Neuronal stem cell (in vitro differentiated cells): ENCODE results near the gene TMEM9.
"Not testable (repeated sequence)": the region's sequence is repeated elsewhere in the genome, so short reads cannot be mapped to it uniquely, and the experiment has no call there.

Source experiments
- DNase-seq: peaks from one replicate; pipeline ENCODE4 v3.0.0-alpha.2; 2013; ENCODE audit warnings: low spot score
- H2AFZ ChIP-seq: one replicate; pipeline ENCODE4 v1.6.1; 2013; ENCODE audit warnings: mild to moderate bottlenecking, low read length, inconsistent platforms
- H2AK5ac ChIP-seq: 2 replicates; pipeline ENCODE4 v1.6.1; 2013; ENCODE audit warnings: low read depth, mild to moderate bottlenecking, inconsistent platforms, low read length, moderate library complexity, mixed read lengths
- H2BK120ac ChIP-seq: 2 replicates; pipeline ENCODE4 v1.6.1; 2013; ENCODE audit warnings: low read depth, mild to moderate bottlenecking, inconsistent platforms, low read length, moderate library complexity, mixed read lengths
- H2BK12ac ChIP-seq: one replicate; pipeline ENCODE4 v1.6.1; 2013; ENCODE audit warnings: low read length, inconsistent platforms
- H2BK15ac ChIP-seq: 2 replicates; pipeline ENCODE4 v1.6.1; 2013; ENCODE audit warnings: mild to moderate bottlenecking, low read length, inconsistent platforms, mixed read lengths
- H2BK5ac ChIP-seq: one replicate; pipeline ENCODE4 v1.6.1; 2013; ENCODE audit warnings: inconsistent platforms, mild to moderate bottlenecking, low read length, moderate library complexity
- H3K14ac ChIP-seq: one replicate; pipeline ENCODE4 v1.6.1; 2013; ENCODE audit warnings: low read length, inconsistent platforms
- H3K18ac ChIP-seq: 2 replicates; pipeline ENCODE4 v1.6.1; 2013; ENCODE audit warnings: low read length, inconsistent platforms
- H3K23ac ChIP-seq: 2 replicates; pipeline ENCODE4 v1.6.1; 2013; ENCODE audit warnings: low read depth, mild to moderate bottlenecking, mixed read lengths, low read length, inconsistent platforms; ENCODE audit not compliant: poor library complexity
- H3K27ac ChIP-seq: replicated peaks from 3 replicates; pipeline ENCODE4 v1.5.1; 2013; ENCODE audit warnings: low read length, inconsistent platforms
- H3K27me3 ChIP-seq, 3 experiments: 2 replicates each; pipeline ENCODE4 v1.6.1; 2013; ENCODE audit warnings: low read length in 3 of 3, mild to moderate bottlenecking in 2 of 3, inconsistent platforms in 1 of 3, low read depth in 1 of 3, mixed read lengths in 1 of 3, moderate library complexity in 1 of 3; ENCODE audit not compliant: control insufficient read depth in 3 of 3, insufficient read depth in 3 of 3
- H3K36me3 ChIP-seq, 2 donors: replicated peaks in 1 of 2; 2 replicates each; pipeline ENCODE4 v1.6.1; 2013; ENCODE audit warnings: low read length in 2 of 2; ENCODE audit not compliant: control insufficient read depth in 2 of 2, insufficient read depth in 2 of 2
- H3K4ac ChIP-seq: 2 replicates; pipeline ENCODE4 v1.6.1; 2013; ENCODE audit warnings: inconsistent platforms, mild to moderate bottlenecking, low read length, moderate library complexity
- H3K4me1 ChIP-seq, 2 donors: 1 replicate in 1 of 2; 2 replicates in 1 of 2; pipeline ENCODE4 v1.6.1; 2013; ENCODE audit warnings: low read length in 2 of 2, low read depth in 1 of 2; ENCODE audit not compliant: control insufficient read depth in 2 of 2, insufficient read depth in 1 of 2
- H3K4me2 ChIP-seq: one replicate; pipeline ENCODE4 v1.6.1; 2013; ENCODE audit warnings: mild to moderate bottlenecking, low read length, inconsistent platforms; ENCODE audit not compliant: insufficient read depth, poor library complexity, severe bottlenecking
- H3K4me3 ChIP-seq, 2 donors: 2 replicates each; pipeline ENCODE4 v1.5.1; 2013; ENCODE audit warnings: low read length in 2 of 2, mild to moderate bottlenecking in 2 of 2, inconsistent platforms in 1 of 2, moderate library complexity in 1 of 2
- H3K79me1 ChIP-seq: one replicate; pipeline ENCODE4 v1.6.1; 2013; ENCODE audit warnings: low read depth, mild to moderate bottlenecking, inconsistent platforms, low read length, moderate library complexity
- H3K9ac ChIP-seq: one replicate; pipeline ENCODE4 v1.6.1; 2013; ENCODE audit warnings: mild to moderate bottlenecking, low read depth, low read length, inconsistent platforms; ENCODE audit not compliant: poor library complexity
- H3K9me3 ChIP-seq, 2 donors: replicated peaks in 1 of 2; 2 replicates each; pipeline versions ENCODE3 to v1.6.1; 2013; ENCODE audit warnings: low read length in 2 of 2, mild to moderate bottlenecking in 2 of 2, inconsistent platforms in 1 of 2, low read depth in 1 of 2, mixed read lengths in 1 of 2, moderate library complexity in 1 of 2; ENCODE audit not compliant: control insufficient read depth in 2 of 2, insufficient read depth in 1 of 2
- H4K8ac ChIP-seq: one replicate; pipeline ENCODE4 v1.6.1; 2013; ENCODE audit warnings: low read depth, mild to moderate bottlenecking, inconsistent platforms, low read length, moderate library complexity
- H4K91ac ChIP-seq: one replicate; pipeline ENCODE4 v1.6.1; 2013; ENCODE audit warnings: low read length, low read depth, mild to moderate bottlenecking, inconsistent platforms; ENCODE audit not compliant: poor library complexity
- WGBS, 2 donors: extraction: QIAGEN DNeasy Blood & Tissue Kit; methylation state at CpG; one replicate each; pipeline ENCODE4 v1.1.7; 2013; ENCODE audit warnings: missing lambda C conversion rate in 2 of 2, mixed read lengths in 1 of 2; ENCODE audit not compliant: insufficient read length in 2 of 2, insufficient replicate concordance in 1 of 2; ENCODE audit errors: extremely low coverage in 2 of 2; 5-methylcytosine and 5-hydroxymethylcytosine counted together

TMEM9 gene

GRCh38 chr1:201167041-201167991 lies 13.0 kb upstream of the TMEM9 start:
- no peak overlapping the region for H2BK5ac ChIP-seq
- H3K4ac ChIP-seq, result no peak overlapping the region
- H4K8ac ChIP-seq, result no peak overlapping the region
- H3K79me1 ChIP-seq, result no peaks in the 10 kb centered on the region
- H2BK120ac ChIP-seq, result no peak overlapping the region
- H4K91ac ChIP-seq, result no peak overlapping the region
- H3K9ac ChIP-seq, result no peak overlapping the region
- no peak overlapping the region for H3K18ac ChIP-seq
- H3K27ac ChIP-seq, result no peak overlapping the region
- H2AFZ ChIP-seq, result no peak overlapping the region
- H2BK15ac ChIP-seq, result no peak overlapping the region
- no peak overlapping the region for H3K4me2 ChIP-seq
- no peaks in the 10 kb centered on the region for H3K36me3 ChIP-seq
- H3K4me1 ChIP-seq, result peaks cover 2 to 9% of the 10 kb centered on the region in 2 donors
- no peak for DNase-seq
- H3K27me3 ChIP-seq, result peaks cover 0 to 26% (median 2%) of the 10 kb centered on the region in 3 experiments
- WGBS, 2 donors, result no CpG with 5 or more reads among the region's 13 CpGs
- H2AK5ac ChIP-seq, result no peak overlapping the region
- no peaks in the 10 kb centered on the region for H3K9me3 ChIP-seq
- no peak overlapping the region for H3K14ac ChIP-seq
- no peak overlapping the region for H3K23ac ChIP-seq
- no peak overlapping the region for H2BK12ac ChIP-seq
- H3K4me3 ChIP-seq, result no peak overlapping the region

DNA sequence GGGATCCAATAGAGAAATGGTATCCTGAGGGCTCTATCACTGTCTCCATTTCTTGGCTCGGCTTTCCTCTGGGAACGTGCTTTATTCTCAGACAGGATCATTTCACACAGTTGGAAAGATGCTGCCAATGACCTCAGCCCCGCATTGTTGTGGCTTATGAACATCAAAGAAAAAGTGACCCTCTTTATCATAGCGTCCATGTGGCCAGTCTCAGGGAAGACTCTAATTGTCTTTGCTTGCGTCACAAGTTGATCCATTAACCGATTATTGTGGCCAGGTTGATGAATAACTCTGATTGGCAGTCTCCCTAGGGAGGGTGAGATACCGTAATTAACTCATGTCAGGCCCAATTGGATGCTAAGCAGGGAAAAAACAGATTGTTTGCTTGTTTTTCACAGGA lies 10.4 kb upstream of the TMEM9 start:
- no peaks in the 10 kb centered on the region for H3K79me1 ChIP-seq
- H3K4me1 ChIP-seq, result no peaks in the 10 kb centered on the region
- H2BK12ac ChIP-seq, result no peak overlapping the region
- H2AK5ac ChIP-seq, result no peak overlapping the region
- no peaks in the 10 kb centered on the region for H3K9me3 ChIP-seq
- H2BK15ac ChIP-seq, result no peak overlapping the region
- no peak overlapping the region for H3K4me3 ChIP-seq
- no peak overlapping the region for H3K4ac ChIP-seq
- no peak overlapping the region for H2BK120ac ChIP-seq
- H3K23ac ChIP-seq, result no peak overlapping the region
- DNase-seq, result no peak
- no peaks in the 10 kb centered on the region for H3K36me3 ChIP-seq
- no CpG with 5 or more reads among the region's 7 CpGs for WGBS, 2 donors
- H2AFZ ChIP-seq, result no peak overlapping the region
- H3K27ac ChIP-seq, result no peak overlapping the region
- no peak overlapping the region for H4K8ac ChIP-seq
- H3K9ac ChIP-seq, result no peak overlapping the region
- no peak overlapping the region for H4K91ac ChIP-seq
- no peak overlapping the region for H3K18ac ChIP-seq
- H3K14ac ChIP-seq, result no peak overlapping the region
- H3K27me3 ChIP-seq, result peaks cover 0 to 19% (median 0%) of the 10 kb centered on the region in 3 experiments
- no peak overlapping the region for H2BK5ac ChIP-seq
- H3K4me2 ChIP-seq, result no peak overlapping the region

GRCh38 chr1:201163707-201164106 lies 9.4 kb upstream of the TMEM9 start:
- Histone ChIP-seq H3K27me3 (peaks cover 0 to 23% (median 0%) of the 10 kb centered on the region in 3 experiments), H3K4me2 (no peak overlapping the region), H2BK12ac (no peak overlapping the region), H3K4me1 (no peaks in the 10 kb centered on the region), H3K27ac (no peak overlapping the region), H3K36me3 (no peaks in the 10 kb centered on the region), H4K91ac (no peak overlapping the region), H3K4ac (no peak overlapping the region), H3K14ac (no peak overlapping the region), H3K79me1 (no peaks in the 10 kb centered on the region), H4K8ac (no peak overlapping the region), H3K9ac (no peak overlapping the region), H2BK15ac (no peak overlapping the region), H3K4me3 (no peak overlapping the region), H2BK5ac (no peak overlapping the region), H3K9me3 (no peaks in the 10 kb centered on the region), H3K23ac (no peak overlapping the region), H2AFZ (no peak overlapping the region), H2AK5ac (no peak overlapping the region), H3K18ac (no peak overlapping the region), H2BK120ac (no peak overlapping the region)
- no peak for DNase-seq
- whole genome bisulfite sequencing, 2 donors, result no CpG with 5 or more reads among the region's 4 CpGs

- H4K8ac ChIP-seq, H3K27ac ChIP-seq, H3K23ac ChIP-seq, H3K14ac ChIP-seq, H3K36me3 ChIP-seq, H2BK15ac ChIP-seq, H3K9me3 ChIP-seq, DNase-seq, H3K4me3 ChIP-seq, H4K91ac ChIP-seq, H2AK5ac ChIP-seq, H3K18ac ChIP-seq, H3K4ac ChIP-seq, H3K4me1 ChIP-seq, H2AFZ ChIP-seq, H2BK5ac ChIP-seq, H2BK120ac ChIP-seq, H3K9ac ChIP-seq, H3K79me1 ChIP-seq, H3K4me2 ChIP-seq, H2BK12ac ChIP-seq: not testable (repeated sequence)
- H3K27me3 ChIP-seq, result peaks cover 0 to 28% (median 0%) of the 10 kb centered on the region in 3 experiments
- WGBS, 2 donors, result no CpG with 5 or more reads among the region's 8 CpGs
Observed at GRCh38 chr1:201163036-201163435, 8.8 kb upstream of the TMEM9 start.
